NCI-H526 treated with DMSO at 0.1 percent for 48 hours (cell line): ENCODE measurements around the gene RGS7.
"Not testable (repeated sequence)": the region's sequence is repeated elsewhere in the genome, so short reads cannot be mapped to it uniquely, and the experiment has no call there.

Experiments
- DNase-seq: peaks from one replicate; lab custom pipeline; 2025; lab: John Stamatoyannopoulos, UW

Gene RGS7

GRCh38 chr1:241213139-241213538 lies 143.9 kb downstream of the RGS7 start:
- DNase-seq = no peak

- DNase-seq = no peak
Measured at GRCh38 chr1:241212628-241213027, 144.4 kb downstream of the RGS7 start.

DNA sequence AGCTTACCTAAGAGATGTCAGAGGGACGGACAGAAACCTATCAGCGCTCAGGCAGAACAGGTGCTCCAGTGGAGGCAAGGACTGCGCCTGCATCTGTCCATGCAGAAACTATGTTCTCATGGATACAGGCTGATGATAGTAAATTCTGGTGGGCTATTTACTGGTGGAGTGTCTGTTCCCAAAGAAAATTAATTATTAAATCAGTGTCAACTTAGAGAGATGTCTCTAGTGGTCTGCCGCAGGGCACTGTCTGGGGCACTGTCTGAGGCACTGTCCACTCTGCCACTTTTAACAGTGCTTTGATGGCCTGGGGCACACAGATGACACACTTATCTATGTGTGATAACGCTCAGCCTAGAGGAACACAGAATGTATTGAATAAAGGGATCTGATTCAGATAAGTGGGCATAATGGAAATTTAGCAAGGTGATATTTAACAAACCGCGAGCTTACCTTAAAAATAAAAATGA lies 148.1 kb downstream of the RGS7 start:
- no peak for DNase-seq

DNA sequence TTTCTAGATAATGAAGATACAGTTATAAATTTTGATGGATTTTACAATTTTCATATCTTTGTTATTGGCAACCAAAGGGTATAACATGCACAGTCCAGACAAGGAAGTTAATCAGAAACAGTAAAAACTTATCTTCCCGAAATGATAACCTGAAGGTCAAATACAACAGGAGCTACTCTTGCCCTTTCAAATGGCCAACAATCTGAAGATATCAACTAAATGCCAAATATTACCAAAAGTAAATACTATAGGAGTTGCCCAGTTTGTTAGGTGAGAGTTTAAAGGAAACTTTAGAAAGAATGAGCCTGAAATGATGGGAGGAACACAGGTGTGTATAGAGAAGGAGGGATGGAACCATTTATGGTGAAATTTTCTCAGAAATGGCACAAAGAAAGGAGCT lies 153.2 kb downstream of the RGS7 start:
- no peak for DNase-seq

GRCh38 chr1:241202401-241202800 lies 154.6 kb downstream of the RGS7 start:
- DNase-seq = no peak

- DNase-seq = no peak
Measured at GRCh38 chr1:241186716-241187115, 170.3 kb downstream of the RGS7 start.

DNA sequence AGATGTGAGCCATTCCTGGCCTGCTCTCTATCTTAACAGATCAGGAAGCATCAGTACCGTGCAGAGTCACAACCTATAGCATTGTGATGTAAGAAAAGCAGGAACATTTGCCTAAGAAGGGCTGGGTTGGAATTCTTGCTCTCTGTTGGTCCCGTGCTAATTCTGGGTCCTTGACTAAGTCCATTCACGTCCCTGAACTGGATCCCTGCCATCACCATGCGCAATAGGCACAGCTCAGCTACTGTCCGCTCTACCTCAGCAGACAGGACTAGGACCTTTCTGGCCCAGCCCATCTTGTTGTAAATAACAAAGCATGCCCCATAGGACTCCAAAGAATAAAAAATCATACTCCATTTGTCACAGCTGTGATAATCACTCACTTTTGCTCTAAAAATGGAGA lies 175.0 kb downstream of the RGS7 start:
- no peak for DNase-seq

DNA sequence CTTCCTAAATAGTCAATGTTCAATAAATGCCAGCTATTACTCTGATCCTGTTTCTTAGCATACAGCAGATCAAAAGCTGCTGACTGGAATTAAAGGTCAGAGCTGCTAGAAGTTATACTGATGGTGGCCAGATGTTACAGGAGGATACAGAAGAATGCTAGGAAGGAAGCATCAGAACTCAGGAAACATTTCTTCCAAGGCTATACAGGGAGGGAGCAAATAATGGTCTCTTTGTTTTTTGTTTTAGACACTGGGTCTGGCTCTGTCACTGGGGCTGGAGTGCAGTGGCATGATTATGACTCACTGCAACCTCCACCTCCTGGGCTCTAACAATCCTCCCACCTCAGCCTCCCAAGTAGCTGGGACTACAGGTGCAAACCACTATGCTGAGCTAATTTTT lies 175.5 kb downstream of the RGS7 start:
- DNase-seq = no peak

- DNase-seq = no peak
Measured at GRCh38 chr1:241180569-241180968, 176.4 kb downstream of the RGS7 start.

DNA sequence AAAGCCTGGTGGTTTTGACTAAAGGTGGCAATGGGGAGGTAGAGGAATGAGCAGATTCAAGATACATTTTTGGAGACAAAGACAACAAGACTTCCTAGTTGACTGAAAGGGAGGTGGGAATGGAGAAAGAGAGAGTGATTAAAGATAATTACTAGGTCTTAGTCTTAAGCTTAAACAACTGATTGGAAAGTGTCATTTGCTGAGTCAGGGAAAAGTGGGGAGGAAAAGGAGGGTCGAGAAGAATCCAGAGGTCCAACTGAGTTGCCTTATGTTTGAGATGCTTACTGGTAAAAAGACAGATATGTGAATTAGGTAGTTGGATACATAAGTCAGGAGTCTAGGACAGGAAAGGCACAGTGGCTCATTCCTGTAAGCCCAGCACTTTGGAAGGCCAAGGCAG lies 179.3 kb downstream of the RGS7 start:
- no peak for DNase-seq

- DNase-seq = no peak
Measured at GRCh38 chr1:241172486-241172885, 184.5 kb downstream of the RGS7 start.

- DNase-seq = no peak
Measured at GRCh38 chr1:241171991-241172390, 185.0 kb downstream of the RGS7 start.

GRCh38 chr1:241167121-241167630 lies 189.8 kb downstream of the RGS7 start:
- no peak for DNase-seq

DNA sequence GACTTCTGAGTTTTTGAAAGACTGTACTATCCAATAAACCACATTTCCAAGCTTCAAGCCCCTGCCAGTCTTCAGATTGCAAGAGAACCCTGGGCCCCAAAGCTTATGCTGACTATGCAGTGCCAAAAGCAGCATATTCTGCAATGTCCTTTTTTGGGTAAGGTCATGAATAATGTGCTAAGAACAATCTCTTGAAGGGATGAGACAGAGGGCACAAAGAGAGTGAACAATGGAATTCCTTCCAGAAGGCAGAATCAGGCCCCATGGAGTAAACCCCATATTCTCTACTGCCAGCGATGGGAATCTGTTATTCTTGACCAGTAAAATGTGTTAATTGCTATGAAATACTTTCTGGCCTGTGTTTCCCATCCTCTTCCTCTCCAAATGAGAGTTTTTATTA lies 190.4 kb downstream of the RGS7 start:
- DNase-seq = no peak

GRCh38 chr1:241165256-241165655 lies 191.7 kb downstream of the RGS7 start:
- DNase-seq = not testable (repeated sequence)

- no peak for DNase-seq
Measured at GRCh38 chr1:241163363-241163762, 193.6 kb downstream of the RGS7 start.

DNA sequence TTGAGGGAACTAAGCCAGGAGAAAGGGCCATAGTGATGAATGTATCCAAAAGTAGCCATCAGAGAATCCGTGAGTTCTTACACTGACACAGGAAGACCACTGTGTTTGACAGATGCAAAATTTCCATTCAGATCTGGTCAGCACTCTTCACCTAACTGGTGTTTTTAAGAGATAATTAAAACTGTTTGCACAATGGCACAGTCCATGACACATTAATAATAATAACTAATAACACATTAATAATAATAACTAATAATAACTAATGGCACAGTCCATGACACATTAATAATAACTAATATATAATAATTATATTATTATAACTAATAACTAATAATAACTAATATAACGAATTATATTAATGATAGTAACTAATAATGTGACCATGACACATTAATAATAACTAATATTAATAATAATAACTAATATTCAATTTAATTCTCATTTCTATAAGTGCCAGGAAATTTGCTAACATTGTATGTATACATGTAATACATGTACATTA lies 195.8 kb downstream of the RGS7 start:
- no peak for DNase-seq

DNA sequence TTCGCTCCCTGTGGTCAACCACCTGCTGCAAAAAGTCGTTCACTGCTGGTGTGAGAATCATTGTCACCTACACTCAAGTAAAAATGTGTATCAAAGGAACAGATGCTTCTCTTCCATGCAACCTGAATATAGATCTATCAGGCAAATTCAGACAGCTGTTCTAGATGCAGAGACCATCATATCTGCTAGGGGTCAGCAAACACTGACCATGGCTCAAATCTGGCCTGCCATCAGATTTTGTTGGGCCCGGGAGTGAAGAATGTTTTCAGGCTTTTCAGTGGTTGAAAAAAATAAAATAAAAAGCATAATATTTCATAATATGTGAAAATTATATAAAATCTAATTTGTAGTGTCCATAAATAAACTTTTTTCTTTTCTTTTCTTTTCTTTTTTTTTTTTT lies 199.6 kb downstream of the RGS7 start:
- DNase-seq = no peak

DNA sequence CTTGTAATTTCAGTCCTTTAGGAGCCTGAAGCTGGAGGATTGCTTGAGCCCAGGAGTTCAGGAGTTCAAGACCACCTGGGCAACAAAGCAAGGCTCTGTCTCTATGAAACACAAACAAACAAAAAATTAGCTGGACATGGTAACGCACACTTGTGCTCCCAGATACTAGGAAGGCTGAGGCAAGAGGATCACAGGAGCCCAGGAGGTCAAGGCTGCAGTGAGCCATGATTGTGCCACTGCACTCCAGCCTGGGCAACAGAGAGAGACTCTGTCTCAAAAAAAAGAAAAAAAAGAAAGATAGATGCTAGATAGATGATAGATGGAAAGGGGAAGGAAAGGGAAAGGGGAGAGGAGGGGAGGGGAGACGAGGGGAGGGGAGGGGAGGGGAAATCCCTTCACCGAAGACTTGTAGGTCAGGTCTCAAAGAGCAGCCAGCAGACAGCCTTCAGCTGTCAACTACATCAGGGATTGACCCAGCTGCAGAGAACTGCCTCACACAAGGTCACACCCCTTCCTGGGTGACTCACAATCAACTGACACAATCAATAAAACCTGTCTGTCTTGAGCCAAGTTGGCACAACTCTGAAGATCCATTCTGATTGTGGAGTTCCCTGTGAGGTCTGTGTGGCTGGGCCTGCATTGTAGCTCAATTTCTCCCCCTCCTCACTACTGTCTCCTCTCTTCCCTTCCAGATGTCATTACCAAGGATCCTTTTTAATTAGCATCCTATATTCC lies 200.6 kb downstream of the RGS7 start:
- no peak for DNase-seq

DNA sequence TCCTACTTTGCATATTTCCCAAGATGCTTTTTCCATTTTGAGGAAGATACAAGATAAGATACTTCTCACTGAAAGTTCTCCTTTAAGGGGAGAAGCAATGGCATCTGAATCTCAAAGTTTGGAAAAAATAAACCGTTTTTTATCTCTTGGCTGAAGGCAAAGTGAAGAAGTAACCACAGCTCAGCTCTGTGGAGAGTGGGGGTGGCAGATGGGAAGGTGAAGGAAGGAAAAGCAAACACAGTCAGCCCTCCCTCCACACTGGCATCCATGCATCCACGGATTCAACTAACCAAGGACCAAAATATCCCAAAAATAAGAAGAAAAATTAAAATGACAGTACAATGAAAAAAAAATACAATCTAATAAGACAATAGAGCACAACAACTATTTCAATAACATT lies 211.1 kb downstream of the RGS7 start:
- DNase-seq = no peak

DNA sequence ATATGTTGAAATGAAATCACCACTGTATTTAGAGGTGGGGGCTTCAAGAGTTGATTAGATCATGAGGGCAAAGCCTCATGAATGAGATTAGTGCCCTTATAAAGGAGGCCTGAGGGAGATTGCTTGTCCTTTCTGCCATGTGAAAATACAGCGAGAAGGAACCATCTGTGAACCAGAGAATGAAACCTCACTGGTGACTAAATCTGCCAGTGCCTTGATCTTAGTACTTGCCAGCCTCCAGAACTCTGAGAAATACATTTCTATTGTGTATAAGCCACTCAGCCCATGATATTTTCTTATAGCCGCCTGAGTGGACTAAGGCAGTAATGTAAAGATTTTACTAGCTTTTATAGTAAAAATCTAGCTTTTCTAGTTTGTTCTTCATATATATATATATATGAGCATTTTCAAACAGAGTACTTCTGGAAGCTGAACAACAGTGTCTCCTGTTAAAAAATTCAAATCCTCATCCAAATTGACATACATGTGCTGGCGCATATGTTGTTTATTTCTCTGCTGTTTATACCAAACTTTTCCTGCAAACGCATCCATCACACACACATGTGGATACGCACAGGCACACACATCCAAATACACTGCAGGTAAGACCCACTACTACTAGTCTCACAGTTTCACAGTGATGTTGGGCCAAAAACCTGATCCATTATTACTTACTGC lies 213.1 kb downstream of the RGS7 start:
- no peak for DNase-seq

DNA sequence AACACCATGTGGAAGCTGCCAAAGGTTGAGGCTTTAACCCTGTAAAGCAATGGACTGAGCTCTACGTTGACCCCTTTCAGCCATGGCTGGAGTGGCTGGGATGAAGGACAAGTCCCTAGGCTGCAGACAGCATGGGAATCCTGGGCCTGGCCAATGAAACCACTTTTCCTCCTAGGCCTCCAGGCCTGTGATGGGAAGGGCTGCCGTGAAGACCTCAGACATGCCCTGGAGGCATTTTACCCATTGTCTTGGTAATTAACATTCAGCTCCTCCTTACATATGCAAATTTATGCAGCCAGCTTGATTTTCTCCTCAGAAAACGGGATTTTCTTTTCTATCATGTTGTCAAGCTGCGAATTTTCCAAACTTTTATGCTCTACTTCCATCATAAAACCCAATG lies 214.5 kb downstream of the RGS7 start:
- no peak for DNase-seq

DNA sequence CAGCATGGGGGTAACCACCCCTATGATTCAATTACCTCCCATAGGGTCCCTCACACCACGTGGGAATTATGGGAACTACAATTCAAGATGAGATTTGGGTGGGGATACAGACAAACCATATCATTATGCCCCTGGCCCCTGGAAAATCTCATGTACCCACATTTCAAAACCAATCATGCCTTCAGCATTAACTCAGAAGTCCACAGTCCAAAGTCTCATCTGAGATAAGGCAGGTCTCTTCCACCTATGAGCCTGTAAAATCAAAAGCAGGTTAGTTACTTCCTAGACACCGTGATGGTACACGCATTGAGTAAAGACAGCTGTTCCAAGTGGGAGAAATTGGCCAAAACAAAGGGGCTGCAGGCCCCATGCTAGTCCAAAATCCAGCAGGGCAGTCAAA lies 215.4 kb downstream of the RGS7 start:
- DNase-seq = not testable (repeated sequence)
